GM12878 (cell line): ENCODE data around the gene PHF23. TPM values are rescaled to one million over a fixed set of nuclear protein-coding genes. Genes with fewer than 3 reads are reported as not detected.

Source experiments
- ASH2L ChIP-seq: fragments of 300-600, 200-600 bp; sonication (generic); IDR thresholded peaks from 2 replicates; pipeline ENCODE4 v1.6.1; 2017; ENCODE audit warnings: low read depth, mild to moderate bottlenecking, borderline replicate concordance
- BHLHE40 ChIP-seq, 2 experiments: fragments of 450-650 bp in 1 of 2; IDR thresholded peaks; 2 replicates each; pipeline ENCODE4 v1.6.1; 2011 to 2017; ENCODE audit warnings: low read depth in 2 of 2, borderline replicate concordance in 1 of 2, improper control_type of control experiment in 1 of 2, low read length in 1 of 2, mild to moderate bottlenecking in 1 of 2
- CREM ChIP-seq: IDR thresholded peaks from 2 replicates; pipeline ENCODE4 v1.6.1; 2014; ENCODE audit warnings: antibody characterized with exemption, low read depth
- IKZF1 ChIP-seq: fragments of 450-650 bp; conservative IDR thresholded peaks from 2 replicates; pipeline ENCODE4 v1.6.1; 2017; ENCODE audit warnings: antibody characterized with exemption, mild to moderate bottlenecking
- KAT2A ChIP-seq: conservative IDR thresholded peaks from 2 replicates; pipeline ENCODE4 v1.6.1; 2011; ENCODE audit warnings: low read depth, low read length; ENCODE audit not compliant: control insufficient read depth
- KDM1A ChIP-seq: fragments of 200-600 bp; sonication (generic); IDR thresholded peaks from 2 replicates; pipeline ENCODE4 v1.6.1; 2016; ENCODE audit warnings: borderline replicate concordance
- LARP7 ChIP-seq: fragments of 450-650 bp; IDR thresholded peaks from 2 replicates; pipeline ENCODE4 v1.6.1; 2017; ENCODE audit warnings: mild to moderate bottlenecking
- MXI1 ChIP-seq: fragments of 150-350 bp; IDR thresholded peaks from 2 replicates; pipeline ENCODE4 v1.6.1; 2011; ENCODE audit warnings: low read depth, mild to moderate bottlenecking, inconsistent platforms, low read length, improper control_type of control experiment
- RB1 ChIP-seq: fragments of 450-650 bp; formaldehyde crosslinking; IDR thresholded peaks from 2 replicates; pipeline ENCODE4 v1.6.1; 2017; ENCODE audit warnings: mild to moderate bottlenecking, borderline replicate concordance
- SPI1 ChIP-seq: IDR thresholded peaks from 2 replicates; pipeline ENCODE4 v1.6.1; 2011; ENCODE audit warnings: low read depth, mild to moderate bottlenecking, low read length, moderate library complexity, borderline replicate concordance; ENCODE audit not compliant: insufficient read depth
- polyA plus RNA-seq, 11 experiments: library from polyadenylated mRNA; depleted of rRNA in 4 of 11; unstranded in 6 of 11; stranded (reverse) in 5 of 11; fragments of >200 nt; fragmentation: Nextera tagmentation in 4 of 11; fragmentation: Illumina TruSeq in 1 of 11; extraction: Ambion mirVana in 4 of 11; extraction: Trizol in 1 of 11; gene quantifications; 1 replicate in 1 of 11; 2 replicates in 10 of 11; pipeline versions ENCODE4 v1.2.1 to v1.2.3, GENCODE V29; 2011 to 2016; ENCODE audit warnings: inconsistent platforms in 2 of 11, missing spikeins in 2 of 11, low read depth in 1 of 11
- total RNA-seq, 4 experiments: library from RNA; depleted of rRNA in 3 of 4; stranded (reverse); fragments of >200 nt in 3 of 4; fragmentation: Illumina TruSeq in 1 of 4; extraction: Trizol in 1 of 4; gene quantifications; 2 replicates each; pipeline versions ENCODE4 v1.2.1 to v1.2.3, GENCODE V29; 2013 to 2021
- TF ChIP-seq, protein P1 (sequence below): fragments of 150-350 bp; IDR thresholded peaks from 2 replicates; pipeline ENCODE4 v1.6.1; 2016; ENCODE audit warnings: low read depth, low read length
- TF ChIP-seq, protein P2 (sequence below): IDR thresholded peaks from 2 replicates; pipeline ENCODE4 v1.6.1; 2011; ENCODE audit warnings: mild to moderate bottlenecking, low read depth, low read length, moderate library complexity; ENCODE audit not compliant: insufficient replicate concordance
- TF ChIP-seq, protein P3 (sequence below): IDR thresholded peaks from 2 replicates; pipeline ENCODE4 v1.6.1; 2012; ENCODE audit warnings: mild to moderate bottlenecking, low read depth, low read length
- TF ChIP-seq, protein P4 (sequence below): fragments of 450-650 bp; IDR thresholded peaks from 2 replicates; pipeline ENCODE4 v1.6.1; 2017; ENCODE audit warnings: mild to moderate bottlenecking, moderate library complexity
- TF ChIP-seq, protein P5 (sequence below): IDR thresholded peaks from 2 replicates; pipeline ENCODE4 v1.6.1; 2011; ENCODE audit warnings: low read depth, mild to moderate bottlenecking, low read length, moderate library complexity, borderline replicate concordance; ENCODE audit errors: extremely low read depth

PHF23 gene
- total and polyA plus RNA-seq, 10 of the 15 experiments (the other 5 are each of a cell fraction or from before 2014, with no cell fraction given) = 8.2 to 84.8 (median 32.6) TPM

DNA sequence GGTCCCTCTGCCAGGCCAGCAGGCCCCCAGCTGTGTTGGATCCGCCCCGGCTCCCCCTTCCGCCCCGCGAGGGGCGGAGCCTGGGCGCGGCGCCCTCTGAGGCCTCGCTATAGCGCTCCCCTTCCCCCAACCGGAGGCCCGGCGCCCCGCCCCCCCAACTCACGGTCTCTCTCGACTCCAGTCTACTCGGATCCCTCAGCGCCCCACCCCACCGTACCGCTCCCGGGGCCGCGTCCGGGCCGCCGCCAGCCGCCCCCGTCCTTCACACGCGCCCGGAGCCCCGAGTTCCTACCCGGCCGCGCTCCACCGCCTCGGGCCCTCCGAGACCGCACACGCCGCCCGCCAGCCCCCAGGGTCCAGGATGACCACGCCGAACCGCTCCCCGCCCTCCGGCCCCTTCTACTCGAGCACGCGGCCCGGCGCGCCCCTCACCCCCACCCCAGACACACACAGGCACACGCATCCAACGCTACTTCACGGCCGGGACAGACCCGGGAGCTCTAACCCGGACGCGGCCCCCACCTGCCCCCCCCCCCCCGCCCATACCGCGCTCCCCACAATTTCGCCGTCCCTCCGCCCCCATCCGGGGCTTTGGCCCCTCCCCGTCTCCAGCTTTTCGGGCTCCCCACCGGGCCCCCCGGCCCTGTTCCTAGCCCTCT is 1.4 kb downstream of the PHF23 start (continued):
- TF ChIP-seq, protein P1, sequence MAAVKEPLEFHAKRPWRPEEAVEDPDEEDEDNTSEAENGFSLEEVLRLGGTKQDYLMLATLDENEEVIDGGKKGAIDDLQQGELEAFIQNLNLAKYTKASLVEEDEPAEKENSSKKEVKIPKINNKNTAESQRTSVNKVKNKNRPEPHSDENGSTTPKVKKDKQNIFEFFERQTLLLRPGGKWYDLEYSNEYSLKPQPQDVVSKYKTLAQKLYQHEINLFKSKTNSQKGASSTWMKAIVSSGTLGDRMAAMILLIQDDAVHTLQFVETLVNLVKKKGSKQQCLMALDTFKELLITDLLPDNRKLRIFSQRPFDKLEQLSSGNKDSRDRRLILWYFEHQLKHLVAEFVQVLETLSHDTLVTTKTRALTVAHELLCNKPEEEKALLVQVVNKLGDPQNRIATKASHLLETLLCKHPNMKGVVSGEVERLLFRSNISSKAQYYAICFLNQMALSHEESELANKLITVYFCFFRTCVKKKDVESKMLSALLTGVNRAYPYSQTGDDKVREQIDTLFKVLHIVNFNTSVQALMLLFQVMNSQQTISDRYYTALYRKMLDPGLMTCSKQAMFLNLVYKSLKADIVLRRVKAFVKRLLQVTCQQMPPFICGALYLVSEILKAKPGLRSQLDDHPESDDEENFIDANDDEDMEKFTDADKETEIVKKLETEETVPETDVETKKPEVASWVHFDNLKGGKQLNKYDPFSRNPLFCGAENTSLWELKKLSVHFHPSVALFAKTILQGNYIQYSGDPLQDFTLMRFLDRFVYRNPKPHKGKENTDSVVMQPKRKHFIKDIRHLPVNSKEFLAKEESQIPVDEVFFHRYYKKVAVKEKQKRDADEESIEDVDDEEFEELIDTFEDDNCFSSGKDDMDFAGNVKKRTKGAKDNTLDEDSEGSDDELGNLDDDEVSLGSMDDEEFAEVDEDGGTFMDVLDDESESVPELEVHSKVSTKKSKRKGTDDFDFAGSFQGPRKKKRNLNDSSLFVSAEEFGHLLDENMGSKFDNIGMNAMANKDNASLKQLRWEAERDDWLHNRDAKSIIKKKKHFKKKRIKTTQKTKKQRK = no peak
- TF ChIP-seq, protein P2, sequence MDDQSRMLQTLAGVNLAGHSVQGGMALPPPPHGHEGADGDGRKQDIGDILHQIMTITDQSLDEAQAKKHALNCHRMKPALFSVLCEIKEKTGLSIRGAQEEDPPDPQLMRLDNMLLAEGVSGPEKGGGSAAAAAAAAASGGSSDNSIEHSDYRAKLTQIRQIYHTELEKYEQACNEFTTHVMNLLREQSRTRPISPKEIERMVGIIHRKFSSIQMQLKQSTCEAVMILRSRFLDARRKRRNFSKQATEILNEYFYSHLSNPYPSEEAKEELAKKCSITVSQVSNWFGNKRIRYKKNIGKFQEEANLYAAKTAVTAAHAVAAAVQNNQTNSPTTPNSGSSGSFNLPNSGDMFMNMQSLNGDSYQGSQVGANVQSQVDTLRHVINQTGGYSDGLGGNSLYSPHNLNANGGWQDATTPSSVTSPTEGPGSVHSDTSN = no peak
- no peak for TF ChIP-seq KDM1A
- TF ChIP-seq, protein P3, sequence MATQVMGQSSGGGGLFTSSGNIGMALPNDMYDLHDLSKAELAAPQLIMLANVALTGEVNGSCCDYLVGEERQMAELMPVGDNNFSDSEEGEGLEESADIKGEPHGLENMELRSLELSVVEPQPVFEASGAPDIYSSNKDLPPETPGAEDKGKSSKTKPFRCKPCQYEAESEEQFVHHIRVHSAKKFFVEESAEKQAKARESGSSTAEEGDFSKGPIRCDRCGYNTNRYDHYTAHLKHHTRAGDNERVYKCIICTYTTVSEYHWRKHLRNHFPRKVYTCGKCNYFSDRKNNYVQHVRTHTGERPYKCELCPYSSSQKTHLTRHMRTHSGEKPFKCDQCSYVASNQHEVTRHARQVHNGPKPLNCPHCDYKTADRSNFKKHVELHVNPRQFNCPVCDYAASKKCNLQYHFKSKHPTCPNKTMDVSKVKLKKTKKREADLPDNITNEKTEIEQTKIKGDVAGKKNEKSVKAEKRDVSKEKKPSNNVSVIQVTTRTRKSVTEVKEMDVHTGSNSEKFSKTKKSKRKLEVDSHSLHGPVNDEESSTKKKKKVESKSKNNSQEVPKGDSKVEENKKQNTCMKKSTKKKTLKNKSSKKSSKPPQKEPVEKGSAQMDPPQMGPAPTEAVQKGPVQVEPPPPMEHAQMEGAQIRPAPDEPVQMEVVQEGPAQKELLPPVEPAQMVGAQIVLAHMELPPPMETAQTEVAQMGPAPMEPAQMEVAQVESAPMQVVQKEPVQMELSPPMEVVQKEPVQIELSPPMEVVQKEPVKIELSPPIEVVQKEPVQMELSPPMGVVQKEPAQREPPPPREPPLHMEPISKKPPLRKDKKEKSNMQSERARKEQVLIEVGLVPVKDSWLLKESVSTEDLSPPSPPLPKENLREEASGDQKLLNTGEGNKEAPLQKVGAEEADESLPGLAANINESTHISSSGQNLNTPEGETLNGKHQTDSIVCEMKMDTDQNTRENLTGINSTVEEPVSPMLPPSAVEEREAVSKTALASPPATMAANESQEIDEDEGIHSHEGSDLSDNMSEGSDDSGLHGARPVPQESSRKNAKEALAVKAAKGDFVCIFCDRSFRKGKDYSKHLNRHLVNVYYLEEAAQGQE = no peak
- no peak for TF ChIP-seq RB1
- TF ChIP-seq BHLHE40 (IDR thresholded peaks at IDR 0.05; ENCODE audit: borderline replicate concordance in 1 of 2, low read depth in 2 of 2, low read length in 1 of 2) = peak in 1 of 2 experiments; percentile 49; a peak in 1 of 4 replicates
- no peak for TF ChIP-seq CREM
- 0 out of 2 replicates have a peak, but pooled peaks have one; percentile 21 for TF ChIP-seq IKZF1
- no peak for TF ChIP-seq ASH2L
- TF ChIP-seq MXI1 = no peak
- TF ChIP-seq, protein P4, sequence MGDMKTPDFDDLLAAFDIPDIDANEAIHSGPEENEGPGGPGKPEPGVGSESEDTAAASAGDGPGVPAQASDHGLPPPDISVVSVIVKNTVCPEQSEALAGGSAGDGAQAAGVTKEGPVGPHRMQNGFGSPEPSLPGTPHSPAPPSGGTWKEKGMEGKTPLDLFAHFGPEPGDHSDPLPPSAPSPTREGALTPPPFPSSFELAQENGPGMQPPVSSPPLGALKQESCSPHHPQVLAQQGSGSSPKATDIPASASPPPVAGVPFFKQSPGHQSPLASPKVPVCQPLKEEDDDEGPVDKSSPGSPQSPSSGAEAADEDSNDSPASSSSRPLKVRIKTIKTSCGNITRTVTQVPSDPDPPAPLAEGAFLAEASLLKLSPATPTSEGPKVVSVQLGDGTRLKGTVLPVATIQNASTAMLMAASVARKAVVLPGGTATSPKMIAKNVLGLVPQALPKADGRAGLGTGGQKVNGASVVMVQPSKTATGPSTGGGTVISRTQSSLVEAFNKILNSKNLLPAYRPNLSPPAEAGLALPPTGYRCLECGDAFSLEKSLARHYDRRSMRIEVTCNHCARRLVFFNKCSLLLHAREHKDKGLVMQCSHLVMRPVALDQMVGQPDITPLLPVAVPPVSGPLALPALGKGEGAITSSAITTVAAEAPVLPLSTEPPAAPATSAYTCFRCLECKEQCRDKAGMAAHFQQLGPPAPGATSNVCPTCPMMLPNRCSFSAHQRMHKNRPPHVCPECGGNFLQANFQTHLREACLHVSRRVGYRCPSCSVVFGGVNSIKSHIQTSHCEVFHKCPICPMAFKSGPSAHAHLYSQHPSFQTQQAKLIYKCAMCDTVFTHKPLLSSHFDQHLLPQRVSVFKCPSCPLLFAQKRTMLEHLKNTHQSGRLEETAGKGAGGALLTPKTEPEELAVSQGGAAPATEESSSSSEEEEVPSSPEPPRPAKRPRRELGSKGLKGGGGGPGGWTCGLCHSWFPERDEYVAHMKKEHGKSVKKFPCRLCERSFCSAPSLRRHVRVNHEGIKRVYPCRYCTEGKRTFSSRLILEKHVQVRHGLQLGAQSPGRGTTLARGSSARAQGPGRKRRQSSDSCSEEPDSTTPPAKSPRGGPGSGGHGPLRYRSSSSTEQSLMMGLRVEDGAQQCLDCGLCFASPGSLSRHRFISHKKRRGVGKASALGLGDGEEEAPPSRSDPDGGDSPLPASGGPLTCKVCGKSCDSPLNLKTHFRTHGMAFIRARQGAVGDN = peak; percentile 44; the same call in 1 of the 2 replicates
- peak; percentile 44; the same call in 1 of the 2 replicates for TF ChIP-seq LARP7
- TF ChIP-seq SPI1 = no peak
- TF ChIP-seq KAT2A = no peak
- TF ChIP-seq, protein P5, sequence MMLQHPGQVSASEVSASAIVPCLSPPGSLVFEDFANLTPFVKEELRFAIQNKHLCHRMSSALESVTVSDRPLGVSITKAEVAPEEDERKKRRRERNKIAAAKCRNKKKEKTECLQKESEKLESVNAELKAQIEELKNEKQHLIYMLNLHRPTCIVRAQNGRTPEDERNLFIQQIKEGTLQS = no peak
